ACHN (cell line): ENCODE results near the gene DDX25.
A peak's percentile ranks its signal among the peaks of the same experiment; 100 is the strongest.

Source experiments
- DNase-seq: peaks from one replicate; pipeline ENCODE4 v3.0.0-alpha.2; 2015
- in situ Hi-C: cut with HindIII; loops from 2 replicates; pipeline ENCODE4 v1.10.0; 2017; ENCODE audit warnings: low sequenced_read_pairs, low pct_ligation_motif_present, low pct_unique_long_range_greater_than_20kb

Gene DDX25

GRCh38 chr11:125945797-125946520 lies 41.7 kb downstream of the DDX25 start, which contains the start of gene VSIG10L2:
Gene VSIG10L2 (plus strand): TSS chr11:125946044. CDS start chr11:125946056, 12 bp downstream.
- DNase-seq = peak; percentile 17
- in situ Hi-C loops = no loop called here

GRCh38 chr11:125946712-125947418 lies 42.6 kb downstream of the DDX25 start:
- DNase-seq = no peak
- in situ Hi-C loops = no loop called here

GRCh38 chr11:125947419-125948277 lies 43.3 kb downstream of the DDX25 start:
- DNase-seq = no peak
- in situ Hi-C loops = no loop called here

- in situ Hi-C loops = no loop called here
- DNase-seq = no peak
These were observed 44.2 kb downstream of the DDX25 start for GRCh38 chr11:125948278-125949051.

- in situ Hi-C loops = no loop called here
- DNase-seq = no peak
These were observed 45.2 kb downstream of the DDX25 start for GRCh38 chr11:125949271-125950177.

- DNase-seq = no peak
- in situ Hi-C loops = no loop called here
These were observed 45.8 kb downstream of the DDX25 start for GRCh38 chr11:125950178-125950490.

- DNase-seq = no peak
- in situ Hi-C loops = no loop called here
These were observed 46.7 kb downstream of the DDX25 start for GRCh38 chr11:125950696-125951651.

GRCh38 chr11:125951731-125952130 lies 47.4 kb downstream of the DDX25 start:
- in situ Hi-C loops = no loop called here
- DNase-seq = no peak

- DNase-seq = no peak
- in situ Hi-C loops = no loop called here
These were observed 48.3 kb downstream of the DDX25 start for GRCh38 chr11:125952559-125952958.

GRCh38 chr11:125952973-125953372 lies 48.7 kb downstream of the DDX25 start:
- in situ Hi-C loops = no loop called here
- no peak for DNase-seq

GRCh38 chr11:125953401-125953935 lies 49.2 kb downstream of the DDX25 start:
- in situ Hi-C loops = no loop called here
- no peak for DNase-seq

GRCh38 chr11:125954123-125954944 lies 50.0 kb downstream of the DDX25 start:
- no peak for DNase-seq
- in situ Hi-C loops = no loop called here

- no peak for DNase-seq
- in situ Hi-C loops = no loop called here
These were observed 50.8 kb downstream of the DDX25 start for GRCh38 chr11:125954945-125955640.

- in situ Hi-C loops = no loop called here
- DNase-seq = no peak
These were observed 51.5 kb downstream of the DDX25 start for GRCh38 chr11:125955856-125956255.
